Measurements from ENCODE around the gene TPI1.
"Not testable (repeated sequence)": the region's sequence is repeated elsewhere in the genome, so short reads cannot be mapped to it uniquely, and the experiment has no call there.

The TPI1 gene

DNA sequence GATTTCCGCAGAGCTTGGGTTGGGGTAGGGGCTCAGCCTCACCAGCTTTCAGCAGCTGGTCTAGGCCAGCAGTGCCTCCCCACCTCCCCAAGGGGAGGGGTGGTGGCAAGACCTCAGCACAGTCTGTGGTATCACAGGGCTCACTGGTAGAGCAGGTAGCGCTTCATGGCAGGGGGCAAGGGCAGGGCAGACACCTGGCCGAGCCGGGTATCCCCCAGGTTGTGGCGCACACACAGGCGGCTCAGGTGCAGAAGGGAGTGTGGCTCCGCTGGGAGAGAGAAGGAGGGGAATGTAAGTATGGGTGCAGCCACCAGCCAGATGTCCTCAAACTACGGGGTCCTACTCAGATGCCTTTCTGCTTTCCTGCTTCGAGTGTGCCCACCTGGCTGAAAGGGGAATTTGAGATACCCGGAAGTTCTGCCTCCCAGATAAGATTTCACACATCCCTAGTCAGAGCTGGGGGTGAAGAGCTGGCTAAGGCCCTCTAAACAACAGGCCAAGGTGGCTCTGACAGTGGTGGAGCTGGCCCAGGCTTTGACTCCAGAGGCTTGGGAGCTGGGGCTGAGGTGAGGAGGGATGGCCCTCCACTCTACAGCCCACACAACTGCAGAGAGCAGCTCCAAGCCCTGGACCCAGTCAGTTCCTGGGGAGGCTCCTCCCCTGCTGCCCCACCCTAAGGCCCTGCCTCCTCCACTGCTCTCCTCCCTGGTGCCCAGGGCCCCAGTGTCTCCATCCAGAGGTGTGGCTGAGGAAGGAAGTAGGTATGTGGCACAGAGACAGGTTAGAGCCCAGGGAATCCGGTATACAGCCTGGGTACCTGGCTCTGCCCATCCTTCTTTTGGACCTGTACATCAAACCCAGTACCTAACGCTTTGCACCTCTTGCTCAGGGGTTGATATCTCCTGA is 4.0 kb downstream of the TPI1 start:
- Histone ChIP-seq H3K27me3 (ENCODE audit: control insufficient read depth, insufficient read depth, low read length) (no peaks in the 10 kb centered on the region), H3K9me3 (ENCODE audit: control insufficient read depth, low read length) (no peaks in the 10 kb centered on the region), H3K27ac (no peak overlapping the region), H3K9ac (no peak overlapping the region), H2AFZ (no peak overlapping the region), H3K4me1 (peaks cover 27% of the 10 kb centered on the region), H3K4me2 (ENCODE audit: low read length) (peak overlapping the region; percentile 100), H3K79me2 (no peaks in the 10 kb centered on the region), H3K36me3 (ENCODE audit: control insufficient read depth, insufficient read depth, low read length) (no peaks in the 10 kb centered on the region), H3K4me3 (ENCODE audit: low read depth, low read length) (peak overlapping the region; percentile 84)
- TF ChIP-seq, protein P1, sequence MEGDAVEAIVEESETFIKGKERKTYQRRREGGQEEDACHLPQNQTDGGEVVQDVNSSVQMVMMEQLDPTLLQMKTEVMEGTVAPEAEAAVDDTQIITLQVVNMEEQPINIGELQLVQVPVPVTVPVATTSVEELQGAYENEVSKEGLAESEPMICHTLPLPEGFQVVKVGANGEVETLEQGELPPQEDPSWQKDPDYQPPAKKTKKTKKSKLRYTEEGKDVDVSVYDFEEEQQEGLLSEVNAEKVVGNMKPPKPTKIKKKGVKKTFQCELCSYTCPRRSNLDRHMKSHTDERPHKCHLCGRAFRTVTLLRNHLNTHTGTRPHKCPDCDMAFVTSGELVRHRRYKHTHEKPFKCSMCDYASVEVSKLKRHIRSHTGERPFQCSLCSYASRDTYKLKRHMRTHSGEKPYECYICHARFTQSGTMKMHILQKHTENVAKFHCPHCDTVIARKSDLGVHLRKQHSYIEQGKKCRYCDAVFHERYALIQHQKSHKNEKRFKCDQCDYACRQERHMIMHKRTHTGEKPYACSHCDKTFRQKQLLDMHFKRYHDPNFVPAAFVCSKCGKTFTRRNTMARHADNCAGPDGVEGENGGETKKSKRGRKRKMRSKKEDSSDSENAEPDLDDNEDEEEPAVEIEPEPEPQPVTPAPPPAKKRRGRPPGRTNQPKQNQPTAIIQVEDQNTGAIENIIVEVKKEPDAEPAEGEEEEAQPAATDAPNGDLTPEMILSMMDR (IDR thresholded peaks at IDR 0.05), result no peak

DNA sequence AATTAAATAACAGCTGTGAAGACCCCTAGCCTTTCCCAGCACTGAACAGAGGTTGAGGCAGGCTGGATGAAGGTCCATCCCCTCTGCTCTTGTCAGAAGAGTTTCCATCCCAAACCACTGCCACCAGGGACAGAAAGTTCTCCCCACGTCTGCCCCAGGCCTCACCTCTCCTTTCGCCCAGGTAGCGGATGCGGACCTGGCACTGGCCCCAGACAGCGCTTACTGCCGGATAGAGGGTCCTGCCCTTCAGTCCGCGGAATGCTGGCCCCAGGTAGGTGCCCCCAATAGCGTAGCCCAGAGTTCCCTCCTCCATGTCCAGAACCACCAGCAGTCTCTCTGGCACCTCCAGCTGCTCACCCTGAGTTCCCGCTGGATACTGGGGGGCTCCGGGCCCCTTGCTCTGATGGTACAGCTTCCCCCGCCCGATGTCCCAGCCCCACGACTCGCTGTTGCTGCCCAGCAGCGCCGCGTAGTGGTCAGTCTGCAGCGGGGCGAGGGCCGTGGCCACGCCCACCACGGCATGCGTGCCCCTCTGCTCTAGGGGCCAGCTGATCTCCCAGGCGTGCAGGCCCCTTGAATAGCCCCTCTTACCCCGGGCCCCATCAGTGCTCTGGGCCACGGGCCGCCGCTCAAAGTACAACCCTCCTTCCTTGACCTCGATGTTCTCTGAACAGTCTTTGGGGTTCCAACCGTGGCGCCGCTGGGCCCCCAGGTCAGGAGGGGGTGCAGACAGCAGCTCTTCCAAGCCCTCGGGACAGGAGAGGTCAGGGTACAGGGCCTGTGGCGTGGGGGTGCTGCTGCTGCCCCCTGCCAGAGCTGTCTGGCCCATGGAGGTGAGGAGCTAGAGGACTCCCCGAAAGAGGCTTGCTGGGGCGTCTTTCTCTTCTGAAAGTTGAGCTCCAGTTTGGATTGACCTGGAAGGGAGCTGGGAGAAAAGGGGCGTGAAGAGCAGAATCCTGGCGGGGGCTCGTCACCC is 5.0 kb downstream of the TPI1 start:
- Histone ChIP-seq H3K36me3 (ENCODE audit: control insufficient read depth, insufficient read depth, low read length) (no peaks in the 10 kb centered on the region), H2AFZ (peak overlapping the region; percentile 86), H3K4me2 (ENCODE audit: low read length) (peak overlapping the region; percentile 100), H3K9me3 (ENCODE audit: control insufficient read depth, low read length) (no peaks in the 10 kb centered on the region), H3K27me3 (ENCODE audit: control insufficient read depth, insufficient read depth, low read length) (no peaks in the 10 kb centered on the region), H3K79me2 (no peaks in the 10 kb centered on the region), H3K4me3 (ENCODE audit: low read depth, low read length) (peak overlapping the region; percentile 84), H3K9ac (peak overlapping the region; percentile 81), H3K27ac (peak overlapping the region; percentile 79), H3K4me1 (peaks cover 24% of the 10 kb centered on the region)
- TF ChIP-seq, protein P1 (IDR thresholded peaks at IDR 0.05), result peak; percentile 97

DNA sequence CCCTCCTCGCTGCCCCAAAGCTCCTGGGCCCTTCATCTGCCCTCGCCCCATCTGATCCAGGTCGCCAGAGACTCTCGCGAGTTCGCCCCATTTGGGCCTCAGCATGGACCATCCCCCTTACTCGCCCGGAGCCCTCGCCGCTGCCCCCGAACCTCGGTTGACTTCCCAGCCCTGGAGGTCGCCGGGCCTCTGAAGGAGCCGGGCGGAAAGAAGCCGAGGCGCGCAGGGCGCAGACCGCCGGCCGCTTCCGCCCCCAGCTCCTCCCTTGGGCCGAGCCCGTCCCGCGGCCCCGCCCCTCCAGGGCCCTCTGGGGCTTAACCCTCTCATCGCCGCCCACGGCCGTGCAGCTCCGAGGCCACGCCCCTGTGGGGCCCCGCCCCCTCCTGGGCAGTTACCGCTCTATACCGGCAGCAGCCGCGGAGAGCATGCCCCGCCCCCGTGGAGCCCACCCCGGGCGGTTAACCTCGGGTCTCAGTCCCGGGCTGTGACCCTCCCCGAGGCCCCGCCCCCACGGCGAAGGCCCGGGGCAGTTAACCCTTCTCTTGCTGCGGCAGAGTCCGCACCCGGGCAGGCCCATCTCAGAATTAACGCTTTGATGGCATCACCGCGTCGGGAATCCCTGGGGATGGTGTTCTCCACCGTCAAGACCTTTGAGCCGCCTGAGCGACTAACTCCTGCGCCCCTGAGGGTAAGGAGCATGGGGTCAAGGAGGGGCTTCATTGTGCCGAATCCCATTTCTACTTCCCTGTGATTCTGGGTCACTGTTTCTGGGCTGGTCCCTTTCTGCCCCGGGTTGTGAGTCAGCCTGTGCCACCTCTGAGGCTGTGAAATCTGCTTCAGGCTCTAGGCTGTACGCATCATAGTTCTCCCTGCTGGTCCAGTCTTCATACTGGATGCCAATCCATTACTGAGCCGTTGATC is 6.0 kb downstream of the TPI1 start, which contains the start of gene SPSB2:
Gene SPSB2, minus strand, starts transcription at position 210 of the 921 bp plus-strand sequence. CDS start 402 bp downstream, outside the sequence.
- Histone ChIP-seq H3K4me1 (peaks cover 23% of the 10 kb centered on the region), H3K36me3 (ENCODE audit: control insufficient read depth, insufficient read depth, low read length) (no peaks in the 10 kb centered on the region), H3K4me3 (ENCODE audit: low read depth, low read length) (peak within 1 kb of the TSS; percentile 84), H3K27me3 (ENCODE audit: control insufficient read depth, insufficient read depth, low read length) (no peaks in the 10 kb centered on the region), H3K9me3 (ENCODE audit: control insufficient read depth, low read length) (no peaks in the 10 kb centered on the region), H3K27ac (peak within 1 kb of the TSS; percentile 79), H2AFZ (peak within 1 kb of the TSS; percentile 86), H3K9ac (peak within 1 kb of the TSS; percentile 81), H3K4me2 (ENCODE audit: low read length) (peak within 1 kb of the TSS; percentile 100), H3K79me2 (no peaks in the 10 kb centered on the region)
- TF ChIP-seq, protein P1 (IDR thresholded peaks at IDR 0.05), result no peak

DNA sequence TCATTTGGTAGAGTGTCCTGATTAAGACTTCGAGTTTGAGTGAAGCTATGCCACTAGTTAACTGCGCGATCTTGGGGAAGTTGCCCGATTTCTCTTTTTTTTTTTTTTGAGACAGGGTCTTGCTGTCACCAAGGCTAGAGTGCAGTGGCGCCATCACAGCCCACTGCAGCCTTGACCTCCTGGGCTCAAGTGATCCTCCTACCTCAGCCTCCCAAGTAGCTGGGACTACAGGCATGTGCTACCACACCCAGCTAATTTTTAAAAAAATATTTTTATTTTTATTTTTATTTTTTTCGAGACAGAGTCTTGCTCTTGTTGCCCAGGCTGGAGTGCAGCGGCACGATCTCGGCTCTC is 6.7 kb downstream of the TPI1 start:
- not testable (repeated sequence) for H3K27me3 ChIP-seq (ENCODE audit: control insufficient read depth, insufficient read depth, low read length)

DNA sequence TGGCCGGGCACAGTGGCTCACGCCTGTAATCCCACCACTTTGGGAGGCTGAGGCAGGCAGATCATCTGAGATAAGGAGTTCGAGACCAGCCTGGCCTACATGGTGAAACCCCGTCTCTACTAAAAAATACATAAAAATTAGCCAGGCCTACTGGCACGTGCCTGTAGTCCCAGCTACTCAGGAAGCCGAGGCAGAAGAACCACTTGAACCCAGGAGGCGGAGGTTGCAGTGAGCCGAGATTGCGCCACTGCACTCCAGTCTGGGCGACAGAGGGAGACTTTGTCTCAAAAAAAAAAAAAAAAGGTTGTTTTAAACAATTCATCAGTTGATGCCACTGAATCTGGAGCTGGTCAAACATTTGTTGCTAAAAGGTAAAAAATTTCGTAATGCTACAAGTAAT is 12.5 kb downstream of the TPI1 start:
- not testable (repeated sequence) for H3K9me3 ChIP-seq (ENCODE audit: control insufficient read depth, low read length); H3K36me3 ChIP-seq (ENCODE audit: control insufficient read depth, insufficient read depth, low read length); H2AFZ ChIP-seq; H3K4me1 ChIP-seq; H3K9ac ChIP-seq; H3K79me2 ChIP-seq; H3K27me3 ChIP-seq (ENCODE audit: control insufficient read depth, insufficient read depth, low read length); H3K4me2 ChIP-seq (ENCODE audit: low read length); H3K4me3 ChIP-seq (ENCODE audit: low read depth, low read length); H3K27ac ChIP-seq

More for the DNA sequence above, 6.7 kb downstream of the TPI1 start:
- not testable (repeated sequence) for H3K9ac ChIP-seq; H3K9me3 ChIP-seq (ENCODE audit: control insufficient read depth, low read length); H3K36me3 ChIP-seq (ENCODE audit: control insufficient read depth, insufficient read depth, low read length); H3K79me2 ChIP-seq
- Histone ChIP-seq H2AFZ (peak overlapping the region; percentile 86), H3K27ac (peak overlapping the region; percentile 79), H3K4me1 (peaks cover 16% of the 10 kb centered on the region), H3K4me2 (ENCODE audit: low read length) (peak overlapping the region; percentile 100), H3K4me3 (ENCODE audit: low read depth, low read length) (peak overlapping the region; percentile 84)

Measured in parathyroid adenoma (tissue), 2 donors.